Upper lobe of left lung (tissue), 4 donors: ENCODE measurements around the gene HAUS5.

Source experiments
- CTCF ChIP-seq, 6 experiments: fragments of 450-650 bp in 4 of 6; fragments of 200-600 bp in 2 of 6; sonication (generic) in 2 of 6; IDR thresholded peaks; one replicate each; pipeline ENCODE4 v1.5.1; 2016 to 2019; ENCODE audit warnings: antibody characterized with exemption in 6 of 6
- POLR2A ChIP-seq, 4 donors: fragments of 450-650 bp; IDR thresholded peaks; one replicate each; pipeline ENCODE4 v1.5.1; 2016 to 2017; ENCODE audit warnings: antibody characterized with exemption in 4 of 4, mild to moderate bottlenecking in 2 of 4

GRCh38 chr19:35661995-35662340 lies 49.4 kb downstream of the HAUS5 start:
- no peak for TF ChIP-seq POLR2A (IDR thresholded peaks at IDR 0.05)
- no peak for TF ChIP-seq CTCF (IDR thresholded peaks at IDR 0.05)
